Thoracic aorta (tissue), 2 donors: ENCODE results near the gene TMEM205. TPM values are rescaled to one million over a fixed set of nuclear protein-coding genes. Genes with fewer than 3 reads are reported as not detected.

Source experiments
- ATAC-seq: fragments of 150-250 bp; one replicate; pipeline ENCODE4 v1.8.0; 2017; ENCODE audit warnings: low read depth; ENCODE audit not compliant: insufficient number of reproducible peaks, low FRiP score
- DNase-seq: peaks from one replicate; pipeline ENCODE4 v3.0.0-alpha.2; 2020; ENCODE audit warnings: low spot score
- H3K27ac ChIP-seq, 2 donors: fragments of 200-600 bp; sonication (generic); 1 replicate in 1 of 2; 2 replicates in 1 of 2; pipeline ENCODE4 v1.5.1; 2016; ENCODE audit warnings: mild to moderate bottlenecking in 2 of 2, moderate library complexity in 2 of 2
- H3K27me3 ChIP-seq: fragments of 200-600 bp; sonication (generic); replicated peaks from 2 replicates; pipeline ENCODE4 v1.6.0; 2016; ENCODE audit warnings: mild to moderate bottlenecking; ENCODE audit not compliant: insufficient read depth
- H3K36me3 ChIP-seq: fragments of 200-600 bp; sonication (generic); one replicate; pipeline ENCODE4 v1.5.1; 2016
- H3K4me1 ChIP-seq, 2 donors: fragments of 200-600 bp; sonication (generic); 1 replicate in 1 of 2; 2 replicates in 1 of 2; pipeline versions ENCODE4 v1.5.1 to v1.6.0; 2016; ENCODE audit warnings: low read depth in 2 of 2, mild to moderate bottlenecking in 1 of 2; ENCODE audit not compliant: control insufficient read depth in 1 of 2
- H3K4me3 ChIP-seq: fragments of 200-600 bp; sonication (generic); 2 replicates; pipeline ENCODE4 v1.5.1; 2016; ENCODE audit warnings: mild to moderate bottlenecking
- H3K9me3 ChIP-seq: fragments of 200-600 bp; sonication (generic); 2 replicates; pipeline ENCODE4 v1.5.1; 2016
- CTCF ChIP-seq: fragments of 200-600 bp; sonication (generic); IDR thresholded peaks from one replicate; pipeline ENCODE4 v1.5.1; 2019; ENCODE audit warnings: antibody characterized with exemption
- total RNA-seq, 2 donors: library from RNA; depleted of rRNA; stranded (reverse); fragments of >200 nt; gene quantifications; one replicate each; pipeline versions ENCODE4 v1.1.0 to v1.2.3, GENCODE V29; 2016

TMEM205 gene
- total RNA-seq, 2 donors from 2014 or later = 103 to 144 TPM

GRCh38 chr19:11361037-11361770 is 15.1 kb upstream of the TMEM205 start:
- DNase-seq (no peak), ATAC-seq (no peak)
- Histone ChIP-seq H3K36me3 (peaks cover 28% of the 10 kb centered on the region), H3K4me3 (no peak overlapping the region), H3K4me1 (peaks cover 0 to 4% of the 10 kb centered on the region in 2 donors), H3K9me3 (no peaks in the 10 kb centered on the region), H3K27ac (no peak overlapping the region), H3K27me3 (no peaks in the 10 kb centered on the region)
- TF ChIP-seq CTCF = no peak

- no peak for TF ChIP-seq CTCF
- Histone ChIP-seq H3K4me1 (peaks cover 0 to 11% of the 10 kb centered on the region in 2 donors), H3K27me3 (no peaks in the 10 kb centered on the region), H3K9me3 (no peaks in the 10 kb centered on the region), H3K4me3 (no peak overlapping the region), H3K27ac (no peak overlapping the region), H3K36me3 (peaks cover 24% of the 10 kb centered on the region)
- ATAC-seq = no peak
- no peak for DNase-seq
Measured at GRCh38 chr19:11359421-11359820, 13.4 kb upstream of the TMEM205 start.

GRCh38 chr19:11356676-11357550 is 10.8 kb upstream of the TMEM205 start:
- DNase-seq (no peak), ATAC-seq (no peak)
- no peaks in the 10 kb centered on the region for H3K27me3 ChIP-seq
- H3K4me1 ChIP-seq = peaks cover 0 to 11% of the 10 kb centered on the region in 2 donors
- no peak overlapping the region for H3K4me3 ChIP-seq
- TF ChIP-seq CTCF = no peak
- H3K9me3 ChIP-seq = no peaks in the 10 kb centered on the region
- peaks cover 17% of the 10 kb centered on the region for H3K36me3 ChIP-seq
- H3K27ac ChIP-seq = no peak overlapping the region

GRCh38 chr19:11356074-11356397 is 10.0 kb upstream of the TMEM205 start:
- Histone ChIP-seq H3K9me3 (no peaks in the 10 kb centered on the region), H3K4me1 (peaks cover 0 to 11% of the 10 kb centered on the region in 2 donors), H3K27ac (peak overlapping the region; percentile 54 to 55), H3K4me3 (peak overlapping the region; percentile 86), H3K36me3 (peaks cover 9% of the 10 kb centered on the region), H3K27me3 (no peaks in the 10 kb centered on the region)
- ATAC-seq (no peak), DNase-seq (no peak)
- no peak for TF ChIP-seq CTCF
